ENCODE measurements around the gene BRINP2.

Gene BRINP2

GRCh38 chr1:177227978-177228692 is 57.4 kb downstream of the BRINP2 start:
- DNase-seq, result no peak

- peak; percentile 21 for DNase-seq
These were observed 57.9 kb downstream of the BRINP2 start for GRCh38 chr1:177228693-177229065.

GRCh38 chr1:177229781-177230180 is 59.0 kb downstream of the BRINP2 start:
- no peak for DNase-seq

GRCh38 chr1:177230228-177231016 is 59.7 kb downstream of the BRINP2 start:
- no peak for DNase-seq

GRCh38 chr1:177235350-177235749 is 64.6 kb downstream of the BRINP2 start:
- DNase-seq, result no peak

- DNase-seq, result no peak
These were observed 66.2 kb downstream of the BRINP2 start for GRCh38 chr1:177236962-177237361.

GRCh38 chr1:177238967-177239366 is 68.2 kb downstream of the BRINP2 start:
- DNase-seq, result no peak

- DNase-seq, result no peak
These were observed 69.0 kb downstream of the BRINP2 start for GRCh38 chr1:177239792-177240191.

GRCh38 chr1:177243773-177244172 is 73.0 kb downstream of the BRINP2 start:
- no peak for DNase-seq

- DNase-seq, result no peak
These were observed 76.2 kb downstream of the BRINP2 start for GRCh38 chr1:177246710-177247580.

GRCh38 chr1:177247623-177248176 is 76.9 kb downstream of the BRINP2 start:
- DNase-seq, result no peak

GRCh38 chr1:177248258-177248657 is 77.5 kb downstream of the BRINP2 start:
- DNase-seq, result no peak

- no peak for DNase-seq
These were observed 78.5 kb downstream of the BRINP2 start for GRCh38 chr1:177249231-177249630.

GRCh38 chr1:177252877-177253276 is 82.1 kb downstream of the BRINP2 start:
- DNase-seq, result no peak

GRCh38 chr1:177255411-177255810 is 84.7 kb downstream of the BRINP2 start:
- no peak for DNase-seq

GRCh38 chr1:177256153-177257075 is 85.7 kb downstream of the BRINP2 start:
- DNase-seq, result peak; percentile 81

GRCh38 chr1:177257128-177257527 is 86.4 kb downstream of the BRINP2 start:
- DNase-seq, result no peak

GRCh38 chr1:177257576-177257975 is 86.8 kb downstream of the BRINP2 start:
- DNase-seq, result no peak

GRCh38 chr1:177270863-177271262 is 100.1 kb downstream of the BRINP2 start:
- DNase-seq, result no peak

GRCh38 chr1:177273141-177273540 is 102.4 kb downstream of the BRINP2 start:
- no peak for DNase-seq

GRCh38 chr1:177274687-177275211 is 104.0 kb downstream of the BRINP2 start:
- peak; percentile 13 for DNase-seq

- no peak for DNase-seq
These were observed 105.0 kb downstream of the BRINP2 start for GRCh38 chr1:177275736-177276135.
